ENCODE data around the gene CD38.
A peak's percentile ranks its signal among the peaks of the same experiment; 100 is the strongest.

Gene CD38

DNA sequence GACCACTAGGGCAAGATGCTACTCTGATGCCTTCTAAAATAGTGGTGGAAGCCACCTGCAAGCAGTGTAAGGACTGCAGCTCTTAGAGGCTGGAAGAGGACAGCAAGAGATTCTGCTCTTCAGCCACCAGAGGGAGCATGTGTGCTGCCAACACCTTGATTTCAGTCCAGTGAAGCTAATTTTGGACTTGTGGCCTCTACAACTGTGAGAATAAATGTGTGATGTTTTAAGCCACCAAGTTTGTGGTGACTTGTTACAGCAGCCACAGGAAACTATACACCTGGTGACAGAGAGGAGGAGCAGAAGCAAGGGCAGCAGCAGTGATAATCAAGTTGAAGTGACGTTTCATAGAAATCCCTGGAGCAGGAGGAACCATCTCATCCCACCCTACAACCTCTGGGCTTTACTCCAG lies 104.6 kb downstream of the CD38 start:
- Histone ChIP-seq H3K4me3 (replicated peaks; ENCODE audit: low read depth, low read length) (no peak overlapping the region), H3K27me3 (replicated peaks; ENCODE audit: control insufficient read depth, insufficient read depth, low read length) (no peaks in the 10 kb centered on the region; the same call in 1 of the 2 replicates), H3K36me3 (ENCODE audit: control insufficient read depth, insufficient read depth, low read length) (no peaks in the 10 kb centered on the region)
- DNase-seq (ENCODE audit: extremely low read depth, insufficient read length), result no peak
- TF ChIP-seq CTCF (IDR thresholded peaks at IDR 0.05; ENCODE audit: insufficient read depth, low read length, poor library complexity, severe bottlenecking), result peak; percentile 89

GRCh38 chr4:15883610-15884243 lies 105.6 kb downstream of the CD38 start:
- Histone ChIP-seq H3K4me3 (replicated peaks; ENCODE audit: low read depth, low read length) (no peak overlapping the region), H3K27me3 (replicated peaks; ENCODE audit: control insufficient read depth, insufficient read depth, low read length) (no peaks in the 10 kb centered on the region; the same call in 1 of the 2 replicates), H3K36me3 (ENCODE audit: control insufficient read depth, insufficient read depth, low read length) (no peaks in the 10 kb centered on the region)
- no peak for DNase-seq (ENCODE audit: extremely low read depth, insufficient read length)
- TF ChIP-seq CTCF (IDR thresholded peaks at IDR 0.05; ENCODE audit: insufficient read depth, low read length, poor library complexity, severe bottlenecking), result no peak

DNA sequence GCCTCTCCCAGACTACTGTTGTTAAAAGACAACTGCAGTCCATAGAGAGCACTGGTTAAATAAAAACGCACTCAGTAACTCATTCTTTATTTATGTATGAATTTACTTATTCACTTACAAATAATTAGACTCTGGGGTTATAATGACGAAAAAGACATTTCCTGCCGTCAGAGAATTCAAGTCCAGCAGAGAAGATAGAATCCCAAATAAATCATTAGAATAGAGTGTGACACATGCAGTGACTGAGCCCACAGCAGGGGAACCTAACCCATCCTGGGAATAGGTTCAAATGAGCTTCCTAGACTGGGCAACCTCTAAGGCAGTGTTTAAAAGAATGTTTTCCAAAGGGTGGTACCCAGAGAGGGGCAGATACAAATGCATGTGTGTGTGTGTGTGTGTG lies 106.5 kb downstream of the CD38 start:
- Histone ChIP-seq H3K36me3 (ENCODE audit: control insufficient read depth, insufficient read depth, low read length) (no peaks in the 10 kb centered on the region), H3K4me3 (replicated peaks; ENCODE audit: low read depth, low read length) (no peak overlapping the region), H3K27me3 (replicated peaks; ENCODE audit: control insufficient read depth, insufficient read depth, low read length) (no peaks in the 10 kb centered on the region; the same call in 1 of the 2 replicates)
- no peak for DNase-seq (ENCODE audit: extremely low read depth, insufficient read length)
- TF ChIP-seq CTCF (IDR thresholded peaks at IDR 0.05; ENCODE audit: insufficient read depth, low read length, poor library complexity, severe bottlenecking), result no peak

GRCh38 chr4:15885422-15885821 lies 107.3 kb downstream of the CD38 start:
- Histone ChIP-seq H3K36me3 (ENCODE audit: control insufficient read depth, insufficient read depth, low read length) (no peaks in the 10 kb centered on the region), H3K4me3 (replicated peaks; ENCODE audit: low read depth, low read length) (no peak overlapping the region), H3K27me3 (replicated peaks; ENCODE audit: control insufficient read depth, insufficient read depth, low read length) (no peaks in the 10 kb centered on the region; the same call in 1 of the 2 replicates)
- no peak for TF ChIP-seq CTCF (IDR thresholded peaks at IDR 0.05; ENCODE audit: insufficient read depth, low read length, poor library complexity, severe bottlenecking)
- DNase-seq (ENCODE audit: extremely low read depth, insufficient read length), result no peak

- no peak for TF ChIP-seq CTCF (IDR thresholded peaks at IDR 0.05; ENCODE audit: insufficient read depth, low read length, poor library complexity, severe bottlenecking)
- no peak for DNase-seq (ENCODE audit: extremely low read depth, insufficient read length)
- Histone ChIP-seq H3K36me3 (ENCODE audit: control insufficient read depth, insufficient read depth, low read length) (no peaks in the 10 kb centered on the region), H3K4me3 (replicated peaks; ENCODE audit: low read depth, low read length) (no peak overlapping the region), H3K27me3 (replicated peaks; ENCODE audit: control insufficient read depth, insufficient read depth, low read length) (no peaks in the 10 kb centered on the region; the same call in 1 of the 2 replicates)
These were observed 110.4 kb downstream of the CD38 start for GRCh38 chr4:15888515-15888914.
